Right hindlimb (tissue), 1 donor: ENCODE measurements around the gene SPOCK1.

Experiments
- DNase-seq: peaks from one replicate; pipeline ENCODE4 v3.0.0-alpha.2; 2018

The SPOCK1 gene

GRCh38 chr5:137290373-137290772 is 208.8 kb downstream of the SPOCK1 start:
- DNase-seq, result no peak

GRCh38 chr5:137289856-137290255 is 209.3 kb downstream of the SPOCK1 start:
- DNase-seq, result no peak

GRCh38 chr5:137287569-137287968 is 211.6 kb downstream of the SPOCK1 start:
- DNase-seq, result no peak

- DNase-seq, result no peak
Measured at GRCh38 chr5:137286025-137286610, 213.0 kb downstream of the SPOCK1 start.

GRCh38 chr5:137283801-137284200 is 215.3 kb downstream of the SPOCK1 start:
- no peak for DNase-seq

- DNase-seq, result no peak
Measured at GRCh38 chr5:137282216-137282615, 216.9 kb downstream of the SPOCK1 start.

- no peak for DNase-seq
Measured at GRCh38 chr5:137281201-137281600, 217.9 kb downstream of the SPOCK1 start.

GRCh38 chr5:137280656-137281055 is 218.5 kb downstream of the SPOCK1 start:
- DNase-seq, result no peak

- no peak for DNase-seq
Measured at GRCh38 chr5:137279521-137280231, 219.4 kb downstream of the SPOCK1 start.

- no peak for DNase-seq
Measured at GRCh38 chr5:137278476-137278875, 220.7 kb downstream of the SPOCK1 start.

GRCh38 chr5:137275083-137275482 is 224.0 kb downstream of the SPOCK1 start:
- no peak for DNase-seq

- DNase-seq, result no peak
Measured at GRCh38 chr5:137273511-137273910, 225.6 kb downstream of the SPOCK1 start.

- DNase-seq, result no peak
Measured at GRCh38 chr5:137272831-137273230, 226.3 kb downstream of the SPOCK1 start.

GRCh38 chr5:137269946-137270345 is 229.2 kb downstream of the SPOCK1 start:
- no peak for DNase-seq

- DNase-seq, result no peak
Measured at GRCh38 chr5:137269274-137269673, 229.9 kb downstream of the SPOCK1 start.

- DNase-seq, result no peak
Measured at GRCh38 chr5:137268646-137269045, 230.5 kb downstream of the SPOCK1 start.

GRCh38 chr5:137266186-137266585 is 232.9 kb downstream of the SPOCK1 start:
- no peak for DNase-seq

GRCh38 chr5:137265457-137265856 is 233.7 kb downstream of the SPOCK1 start:
- no peak for DNase-seq

GRCh38 chr5:137264573-137264972 is 234.6 kb downstream of the SPOCK1 start:
- DNase-seq, result no peak

GRCh38 chr5:137264041-137264440 is 235.1 kb downstream of the SPOCK1 start:
- no peak for DNase-seq

- DNase-seq, result no peak
Measured at GRCh38 chr5:137263371-137264005, 235.6 kb downstream of the SPOCK1 start.

GRCh38 chr5:137262818-137263217 is 236.3 kb downstream of the SPOCK1 start:
- no peak for DNase-seq

GRCh38 chr5:137260820-137261695 is 238.1 kb downstream of the SPOCK1 start:
- no peak for DNase-seq
